Skeletal muscle tissue (tissue), 4 donors: Measurements from ENCODE around the gene CGN. TPM values are rescaled to one million over a fixed set of nuclear protein-coding genes. Genes with fewer than 3 reads are reported as not detected.

Experiments used
- H3K27ac ChIP-seq: one replicate; pipeline ENCODE4 v1.7.0; 2013; ENCODE audit warnings: mild to moderate bottlenecking, low read depth, low read length, inconsistent platforms
- H3K27me3 ChIP-seq, 3 donors: one replicate each; pipeline ENCODE4 v1.7.0; 2013; ENCODE audit warnings: low read length in 3 of 3; ENCODE audit not compliant: control insufficient read depth in 3 of 3, insufficient read depth in 3 of 3
- H3K36me3 ChIP-seq, 3 donors: one replicate each; pipeline ENCODE4 v1.7.0; 2013; ENCODE audit warnings: low read length in 3 of 3; ENCODE audit not compliant: control insufficient read depth in 3 of 3, insufficient read depth in 3 of 3
- H3K4me1 ChIP-seq, 3 donors: one replicate each; pipeline ENCODE4 v1.7.0; 2013; ENCODE audit warnings: low read length in 3 of 3, mild to moderate bottlenecking in 3 of 3; ENCODE audit not compliant: control insufficient read depth in 3 of 3, insufficient read depth in 3 of 3
- H3K4me3 ChIP-seq, 3 donors: one replicate each; pipeline ENCODE4 v1.7.0; 2013; ENCODE audit warnings: low read length in 3 of 3
- H3K9ac ChIP-seq, 3 donors: one replicate each; pipeline ENCODE4 v1.7.0; 2013; ENCODE audit warnings: low read length in 3 of 3, mild to moderate bottlenecking in 3 of 3, moderate library complexity in 2 of 3, low read depth in 1 of 3
- H3K9me3 ChIP-seq, 3 donors: one replicate each; pipeline ENCODE4 v1.7.0; 2013; ENCODE audit warnings: low read length in 3 of 3; ENCODE audit not compliant: control insufficient read depth in 3 of 3
- total RNA-seq: library from RNA; depleted of rRNA; stranded (reverse); fragments of >200 nt; gene quantifications from one replicate; pipeline ENCODE4 v1.2.3, GENCODE V29; 2014
- donor health status: Osteomylitis.

Gene CGN
- total RNA-seq, 1 donor from 2014 or later, result 0.52 TPM

GRCh38 chr1:151510614-151510956 is 602 bp upstream of the CGN start:
- Histone ChIP-seq H3K36me3 (no peaks in the 10 kb centered on the region), H3K4me1 (peaks cover 11 to 15% (median 15%) of the 10 kb centered on the region in 3 donors), H3K9ac (peak overlapping the region in 1 of 3 donors; percentile 50), H3K4me3 (peak overlapping the region; percentile 32 to 69 (median 66)), H3K27me3 (peaks cover 19 to 27% (median 27%) of the 10 kb centered on the region in 3 donors), H3K27ac (no peak overlapping the region), H3K9me3 (no peaks in the 10 kb centered on the region)

DNA sequence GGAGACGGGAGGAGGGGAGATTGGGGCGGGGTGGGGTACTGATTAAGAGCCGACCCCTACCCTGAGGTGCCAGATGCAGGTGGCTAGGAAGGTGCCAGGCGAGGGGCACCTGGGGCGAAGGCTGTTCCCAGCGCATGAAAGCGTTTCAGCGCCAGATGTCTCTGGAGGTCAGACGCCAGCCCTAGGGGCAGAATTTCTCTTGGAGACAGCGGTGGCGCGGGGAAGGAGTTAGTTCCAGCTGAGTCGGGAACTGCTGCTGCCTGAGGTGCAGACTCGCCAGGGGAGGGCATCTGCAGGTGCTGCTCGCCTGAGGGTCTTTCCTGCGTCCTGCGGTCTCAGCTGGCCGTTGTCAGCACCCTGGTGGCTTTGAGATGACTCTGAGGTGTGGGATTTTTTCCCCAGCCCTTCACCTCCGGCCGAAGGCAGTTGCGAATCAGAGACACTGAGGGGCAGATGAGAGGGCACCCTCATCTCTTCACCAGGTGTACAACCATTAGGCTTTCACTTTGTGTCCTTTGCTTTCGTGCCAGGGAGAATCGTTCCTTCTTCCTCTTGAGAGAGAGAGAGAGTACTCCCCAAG is 539 bp downstream of the CGN start:
- Histone ChIP-seq H3K4me3 (peak overlapping the region; percentile 59 to 69 (median 66)), H3K36me3 (no peaks in the 10 kb centered on the region), H3K9me3 (no peaks in the 10 kb centered on the region), H3K9ac (peak overlapping the region in 2 of 3 donors; percentile 50 to 64), H3K27ac (no peak overlapping the region), H3K27me3 (peaks cover 19 to 27% (median 27%) of the 10 kb centered on the region in 3 donors), H3K4me1 (peaks cover 11 to 15% (median 15%) of the 10 kb centered on the region in 3 donors)

- no peaks in the 10 kb centered on the region for H3K9me3 ChIP-seq
- H3K27ac ChIP-seq, result no peak overlapping the region
- no peak overlapping the region for H3K4me3 ChIP-seq
- H3K27me3 ChIP-seq, result peaks cover 19 to 27% (median 27%) of the 10 kb centered on the region in 3 donors
- H3K36me3 ChIP-seq, result no peaks in the 10 kb centered on the region
- peaks cover 11 to 15% (median 15%) of the 10 kb centered on the region in 3 donors for H3K4me1 ChIP-seq
- H3K9ac ChIP-seq, result no peak overlapping the region
Observed at GRCh38 chr1:151512326-151512725, 1.1 kb downstream of the CGN start.

GRCh38 chr1:151512801-151513625 is 1.8 kb downstream of the CGN start:
- H3K27me3 ChIP-seq, result peaks cover 19 to 27% (median 27%) of the 10 kb centered on the region in 3 donors
- H3K4me1 ChIP-seq, result peaks cover 11 to 15% (median 15%) of the 10 kb centered on the region in 3 donors
- H3K9me3 ChIP-seq, result no peaks in the 10 kb centered on the region
- H3K27ac ChIP-seq, result no peak overlapping the region
- no peaks in the 10 kb centered on the region for H3K36me3 ChIP-seq
- no peak overlapping the region for H3K9ac ChIP-seq
- H3K4me3 ChIP-seq, result no peak overlapping the region

DNA sequence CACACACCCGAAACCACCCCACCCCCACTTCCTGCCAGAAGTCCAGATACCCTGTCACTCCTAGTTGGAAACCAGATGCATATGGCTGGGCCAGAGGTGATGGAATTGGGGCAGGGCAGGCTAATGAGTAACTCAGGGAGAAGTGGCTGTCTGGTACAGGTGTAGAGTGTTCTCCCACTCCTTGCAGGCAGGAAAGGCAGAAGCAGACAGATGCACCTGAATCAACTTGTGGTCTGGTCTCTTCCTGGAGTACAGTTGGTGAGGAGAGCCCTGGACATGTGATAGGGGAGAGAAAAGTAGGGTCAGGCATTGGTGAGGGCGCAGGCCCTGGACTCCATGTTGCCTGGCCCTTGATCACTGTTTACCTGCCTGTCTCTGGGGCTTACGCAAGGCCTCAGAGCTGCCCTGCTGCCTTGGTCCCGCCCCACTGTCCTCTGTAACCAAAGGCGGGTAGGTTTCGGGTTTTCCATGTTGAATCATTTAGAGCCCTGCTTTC is 2.5 kb downstream of the CGN start:
- Histone ChIP-seq H3K9me3 (no peaks in the 10 kb centered on the region), H3K27ac (no peak overlapping the region), H3K4me3 (no peak overlapping the region), H3K36me3 (no peaks in the 10 kb centered on the region), H3K9ac (no peak overlapping the region), H3K4me1 (peaks cover 11 to 15% (median 15%) of the 10 kb centered on the region in 3 donors), H3K27me3 (peaks cover 19 to 27% (median 27%) of the 10 kb centered on the region in 3 donors)

DNA sequence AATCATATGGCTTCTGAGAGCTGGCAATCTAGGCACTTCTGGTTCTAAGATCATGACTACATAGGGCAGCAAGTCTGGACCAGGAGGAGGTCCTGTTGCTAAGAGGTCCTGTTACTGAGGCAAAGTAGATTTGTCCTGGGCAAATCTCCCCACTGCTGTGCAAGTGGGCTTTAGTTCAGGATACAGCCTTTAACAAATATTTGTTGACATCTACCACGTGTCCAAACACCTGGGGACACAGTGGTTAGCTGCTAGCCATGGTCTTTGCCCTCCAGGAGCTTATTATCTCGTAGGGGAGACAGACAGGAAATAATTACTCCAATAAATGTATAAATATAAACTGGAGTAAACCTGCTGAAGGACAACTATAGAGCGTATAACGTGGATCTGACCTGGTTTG is 3.2 kb downstream of the CGN start:
- Histone ChIP-seq H3K36me3 (no peaks in the 10 kb centered on the region), H3K9me3 (no peaks in the 10 kb centered on the region), H3K27ac (no peak overlapping the region), H3K4me3 (no peak overlapping the region), H3K4me1 (peaks cover 11 to 15% (median 15%) of the 10 kb centered on the region in 3 donors), H3K9ac (no peak overlapping the region), H3K27me3 (peaks cover 19 to 27% (median 27%) of the 10 kb centered on the region in 3 donors)

DNA sequence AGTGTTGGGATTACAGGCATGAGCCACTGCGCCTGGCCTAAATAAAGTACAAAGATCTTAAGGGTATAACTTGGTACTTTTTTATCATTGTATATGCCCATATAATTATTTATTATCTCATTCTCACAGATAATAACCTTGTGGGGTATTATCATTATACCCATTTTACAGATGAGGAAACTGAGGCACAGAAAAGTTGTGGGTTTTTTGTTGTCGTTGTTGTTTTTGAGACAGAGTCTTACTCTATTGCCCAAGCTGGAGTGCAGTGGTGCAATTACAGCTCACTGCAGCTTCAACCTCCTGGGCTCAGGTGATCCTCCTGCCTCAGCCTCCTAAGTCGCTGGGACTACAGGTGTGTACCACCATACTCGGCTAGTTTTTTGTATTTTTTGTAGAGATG is 4.1 kb downstream of the CGN start:
- no peak overlapping the region for H3K9ac ChIP-seq
- H3K27ac ChIP-seq, result no peak overlapping the region
- H3K4me3 ChIP-seq, result no peak overlapping the region
- no peaks in the 10 kb centered on the region for H3K36me3 ChIP-seq
- H3K4me1 ChIP-seq, result peaks cover 11 to 15% (median 15%) of the 10 kb centered on the region in 3 donors
- peaks cover 19 to 27% (median 27%) of the 10 kb centered on the region in 3 donors for H3K27me3 ChIP-seq
- no peaks in the 10 kb centered on the region for H3K9me3 ChIP-seq

- Histone ChIP-seq H3K4me1 (peaks cover 11 to 15% (median 11%) of the 10 kb centered on the region in 3 donors), H3K9me3 (no peaks in the 10 kb centered on the region)
Observed at GRCh38 chr1:151516031-151516511, 4.9 kb downstream of the CGN start.

DNA sequence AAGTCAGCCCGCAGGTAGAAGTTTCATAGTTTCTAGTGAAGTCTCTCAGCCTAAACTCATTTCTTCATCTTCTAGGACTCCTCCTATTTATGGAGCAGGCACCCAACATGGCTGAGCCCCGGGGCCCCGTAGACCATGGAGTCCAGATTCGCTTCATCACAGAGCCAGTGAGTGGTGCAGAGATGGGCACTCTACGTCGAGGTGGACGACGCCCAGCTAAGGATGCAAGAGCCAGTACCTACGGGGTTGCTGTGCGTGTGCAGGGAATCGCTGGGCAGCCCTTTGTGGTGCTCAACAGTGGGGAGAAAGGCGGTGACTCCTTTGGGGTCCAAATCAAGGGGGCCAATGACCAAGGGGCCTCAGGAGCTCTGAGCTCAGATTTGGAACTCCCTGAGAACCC is 7.2 kb downstream of the CGN start:
- Histone ChIP-seq H3K4me3 (no peak overlapping the region), H3K36me3 (no peaks in the 10 kb centered on the region), H3K9me3 (no peaks in the 10 kb centered on the region), H3K9ac (no peak overlapping the region), H3K27me3 (peaks cover 7 to 17% (median 15%) of the 10 kb centered on the region in 3 donors), H3K27ac (no peak overlapping the region), H3K4me1 (no peaks in the 10 kb centered on the region)

More at GRCh38 chr1:151516031-151516511, 4.9 kb downstream of the CGN start:
- Histone ChIP-seq H3K27ac (no peak overlapping the region), H3K4me3 (no peak overlapping the region), H3K36me3 (no peaks in the 10 kb centered on the region), H3K9ac (no peak overlapping the region), H3K27me3 (peaks cover 19 to 27% (median 27%) of the 10 kb centered on the region in 3 donors)

DNA sequence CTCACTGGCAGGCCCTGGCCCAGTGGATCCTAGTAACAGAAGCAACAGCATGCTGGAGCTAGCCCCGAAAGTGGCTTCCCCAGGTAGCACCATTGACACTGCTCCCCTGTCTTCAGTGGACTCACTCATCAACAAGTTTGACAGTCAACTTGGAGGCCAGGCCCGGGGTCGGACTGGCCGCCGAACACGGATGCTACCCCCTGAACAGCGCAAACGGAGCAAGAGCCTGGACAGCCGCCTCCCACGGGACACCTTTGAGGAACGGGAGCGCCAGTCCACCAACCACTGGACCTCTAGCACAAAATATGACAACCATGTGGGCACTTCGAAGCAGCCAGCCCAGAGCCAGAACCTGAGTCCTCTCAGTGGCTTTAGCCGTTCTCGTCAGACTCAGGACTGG is 7.7 kb downstream of the CGN start:
- Histone ChIP-seq H3K4me3 (no peak overlapping the region), H3K9ac (no peak overlapping the region), H3K36me3 (no peaks in the 10 kb centered on the region)

More for the DNA sequence above, 7.7 kb downstream of the CGN start:
- no peaks in the 10 kb centered on the region for H3K9me3 ChIP-seq
- H3K27me3 ChIP-seq, result peaks cover 3 to 12% (median 10%) of the 10 kb centered on the region in 3 donors
- H3K4me1 ChIP-seq, result no peaks in the 10 kb centered on the region
- no peak overlapping the region for H3K27ac ChIP-seq
